Measurements from ENCODE around the gene DMTF1. TPM values are rescaled to one million over a fixed set of nuclear protein-coding genes. Genes with fewer than 3 reads are reported as not detected.

DMTF1 gene
- total RNA-seq, 1 experiment from 2014 or later, result 79.7 TPM

DNA sequence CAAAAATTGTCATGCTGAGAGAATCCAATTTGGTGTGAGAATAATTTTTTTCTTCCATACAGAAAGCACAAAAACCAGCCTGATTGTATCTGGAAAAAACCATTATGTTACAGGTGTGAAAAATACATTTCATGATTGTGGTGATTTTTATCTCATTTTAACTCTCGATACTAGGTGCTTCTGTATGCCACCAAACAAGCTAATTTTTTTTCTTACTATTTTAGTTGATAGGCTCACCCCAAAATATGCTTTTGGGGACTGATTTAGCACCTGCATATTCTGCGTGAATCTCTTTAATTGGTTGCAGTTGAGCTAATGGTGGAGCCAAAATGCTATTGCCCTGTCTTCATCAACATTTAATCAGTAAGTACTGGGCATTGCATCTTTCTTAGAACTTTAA, 1.9 kb downstream of the DMTF1 start:
- DNase-seq (ENCODE audit: unreplicated experiment), result no peak
- intact Hi-C loops (cut with micrococcal nuclease), result loop anchor here (5.0 to 10.0 kb wide), 3 partner anchors 83 to 191 kb away; partner anchors contain the start of genes CROT and ELAPOR2
- Mint-ChIP-seq H3K27ac (ENCODE audit: low read depth, unreplicated experiment) (peak overlapping the region; percentile 98), H3K4me3 (ENCODE audit: unreplicated experiment) (peak overlapping the region; percentile 82), H3K36me3 (ENCODE audit: insufficient read depth, unreplicated experiment) (peaks cover 12% of the 10 kb centered on the region), H3K4me1 (ENCODE audit: insufficient read depth, unreplicated experiment) (peaks cover 18% of the 10 kb centered on the region), H3K27me3 (ENCODE audit: insufficient read depth, unreplicated experiment) (no peaks in the 10 kb centered on the region), H3K9me3 (ENCODE audit: unreplicated experiment) (no peaks in the 10 kb centered on the region)
- ChIA-PET POLR2A (interaction anchor here (0.7 to 8.5 kb wide), 15 partner anchors 9 to 959 kb away, joined by 3 to 154 read pairs (median 14); partner anchors contain the start of genes CROT and TMEM243), CTCF (interaction anchor here (0.7 to 4.4 kb wide), 7 partner anchors 11 to 297 kb away, joined by 3 to 14 read pairs (median 3); partner anchors contain the start of gene TMEM243)
- TF ChIP-seq CTCF (IDR thresholded peaks at IDR 0.05; ENCODE audit: unreplicated experiment), result no peak
- no TSS peak for BruUV-seq (replicated peaks)

DNA sequence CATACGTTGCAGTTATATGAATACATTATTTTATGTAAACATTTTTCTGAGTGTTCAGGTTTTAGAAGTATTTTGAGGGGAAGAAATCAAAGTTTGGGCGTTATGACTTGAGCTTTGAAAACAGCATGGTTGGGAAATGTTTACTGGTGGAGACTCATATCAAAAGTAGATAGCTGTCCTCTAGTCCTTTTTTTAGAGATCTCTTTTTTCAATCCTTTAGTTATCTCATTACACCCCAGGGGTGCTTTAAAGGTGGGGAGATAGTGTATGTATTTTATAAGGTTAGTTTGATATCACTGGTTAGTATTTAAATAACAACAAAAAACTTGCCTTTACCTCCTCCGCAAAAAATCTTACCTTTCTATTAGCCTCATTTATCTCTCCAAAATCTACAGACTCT, 2.3 kb downstream of the DMTF1 start:
- Mint-ChIP-seq H3K9me3 (ENCODE audit: unreplicated experiment) (no peaks in the 10 kb centered on the region), H3K27me3 (ENCODE audit: insufficient read depth, unreplicated experiment) (no peaks in the 10 kb centered on the region), H3K27ac (ENCODE audit: low read depth, unreplicated experiment) (peak overlapping the region; percentile 98), H3K36me3 (ENCODE audit: insufficient read depth, unreplicated experiment) (peaks cover 12% of the 10 kb centered on the region), H3K4me1 (ENCODE audit: insufficient read depth, unreplicated experiment) (peaks cover 18% of the 10 kb centered on the region), H3K4me3 (ENCODE audit: unreplicated experiment) (peak overlapping the region; percentile 82)
- POLR2A ChIA-PET, result interaction anchor here (0.6 to 8.5 kb wide), 8 partner anchors 14 to 285 kb away, joined by 3 to 154 read pairs (median 10); partner anchors contain the start of genes CROT and TMEM243
- no peak for TF ChIP-seq CTCF (IDR thresholded peaks at IDR 0.05; ENCODE audit: unreplicated experiment)
- no peak for DNase-seq (ENCODE audit: unreplicated experiment)
- intact Hi-C loops (cut with micrococcal nuclease), result loop anchor here (5.0 to 10.0 kb wide), 3 partner anchors 83 to 190 kb away; partner anchors contain the start of genes CROT and ELAPOR2
- no TSS peak for BruUV-seq (replicated peaks)
- CTCF ChIA-PET, result interaction anchor here (0.9 to 4.4 kb wide), 5 partner anchors 12 to 227 kb away, joined by 3 to 14 read pairs (median 3); partner anchors contain the start of gene TMEM243

DNA sequence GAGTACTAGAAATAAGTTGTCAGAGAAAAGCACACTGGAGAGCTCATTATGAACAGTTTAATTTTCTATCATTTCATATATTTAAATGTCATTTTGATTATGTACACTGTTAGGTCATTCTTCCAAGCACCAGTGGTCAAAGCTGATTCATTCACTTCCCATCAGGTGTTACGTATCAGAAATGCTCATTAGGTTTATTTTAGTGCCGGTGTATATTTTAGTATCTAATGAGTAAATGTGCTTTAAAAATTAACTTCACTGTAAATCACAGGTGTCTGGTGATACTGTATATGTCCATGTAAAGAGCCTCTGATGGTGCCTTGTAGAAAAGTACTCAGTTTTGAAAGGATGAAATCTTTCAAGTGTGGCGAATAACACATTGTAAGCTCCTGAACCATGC, 3.5 kb downstream of the DMTF1 start:
- H3K36me3 Mint-ChIP-seq (ENCODE audit: insufficient read depth, unreplicated experiment), result peaks cover 16% of the 10 kb centered on the region
- POLR2A ChIA-PET, result interaction anchor here (1.0 to 8.5 kb wide), 4 partner anchors 64 to 162 kb away, joined by 3 to 154 read pairs (median 16); partner anchors contain the start of gene TMEM243
- H3K4me1 Mint-ChIP-seq (ENCODE audit: insufficient read depth, unreplicated experiment), result peaks cover 24% of the 10 kb centered on the region

More for the DNA sequence above, 3.5 kb downstream of the DMTF1 start:
- Mint-ChIP-seq H3K27ac (ENCODE audit: low read depth, unreplicated experiment) (peak overlapping the region; percentile 19), H3K9me3 (ENCODE audit: unreplicated experiment) (no peaks in the 10 kb centered on the region), H3K4me3 (ENCODE audit: unreplicated experiment) (peak overlapping the region; percentile 56), H3K27me3 (ENCODE audit: insufficient read depth, unreplicated experiment) (no peaks in the 10 kb centered on the region)
- no peak for TF ChIP-seq CTCF (IDR thresholded peaks at IDR 0.05; ENCODE audit: unreplicated experiment)
- no TSS peak for BruUV-seq (replicated peaks)
- no peak for DNase-seq (ENCODE audit: unreplicated experiment)
- intact Hi-C loops (cut with micrococcal nuclease), result loop anchor here (10.0 kb wide), 1 partner anchor 189 kb away; the partner anchor contains the start of gene CROT
- CTCF ChIA-PET, result interaction anchor here (0.6 to 4.4 kb wide), 3 partner anchors 65 to 772 kb away, joined by 4 to 14 read pairs (median 4); partner anchors contain the start of gene TMEM243
